ENCODE results near the gene NME3. TPM values are rescaled to one million over a fixed set of nuclear protein-coding genes. Genes with fewer than 3 reads are reported as not detected.

Gene NME3
- total and polyA plus RNA-seq, 12 donors, result 0.95 to 1,073 (median 181) TPM

DNA sequence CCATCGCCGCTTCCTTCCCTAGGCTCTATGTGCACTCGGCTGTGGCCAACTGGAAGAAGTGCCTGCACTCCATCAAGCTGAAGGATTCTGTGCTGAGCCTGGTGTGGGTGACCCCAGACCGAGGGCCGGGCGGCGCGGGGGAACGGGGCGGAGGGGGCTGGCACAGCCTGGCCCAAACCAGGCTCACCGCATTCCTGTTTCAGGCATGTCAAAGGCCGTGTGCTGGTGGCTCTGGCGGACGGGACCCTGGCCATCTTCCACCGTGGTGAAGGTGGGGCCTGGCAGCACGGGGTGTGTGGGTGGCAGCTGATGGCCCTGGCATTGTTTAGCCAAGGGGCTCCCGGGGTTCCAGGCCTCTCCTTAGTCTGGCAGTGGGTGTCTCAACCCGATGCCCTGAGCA, 4.6 kb downstream of the NME3 start:
- H3K9me3 ChIP-seq (replicated peaks in 1 of 3), result no peaks in the 10 kb centered on the region
- TF ChIP-seq POLR2A (IDR thresholded peaks at IDR 0.05), result no peak
- TF ChIP-seq, protein P1, sequence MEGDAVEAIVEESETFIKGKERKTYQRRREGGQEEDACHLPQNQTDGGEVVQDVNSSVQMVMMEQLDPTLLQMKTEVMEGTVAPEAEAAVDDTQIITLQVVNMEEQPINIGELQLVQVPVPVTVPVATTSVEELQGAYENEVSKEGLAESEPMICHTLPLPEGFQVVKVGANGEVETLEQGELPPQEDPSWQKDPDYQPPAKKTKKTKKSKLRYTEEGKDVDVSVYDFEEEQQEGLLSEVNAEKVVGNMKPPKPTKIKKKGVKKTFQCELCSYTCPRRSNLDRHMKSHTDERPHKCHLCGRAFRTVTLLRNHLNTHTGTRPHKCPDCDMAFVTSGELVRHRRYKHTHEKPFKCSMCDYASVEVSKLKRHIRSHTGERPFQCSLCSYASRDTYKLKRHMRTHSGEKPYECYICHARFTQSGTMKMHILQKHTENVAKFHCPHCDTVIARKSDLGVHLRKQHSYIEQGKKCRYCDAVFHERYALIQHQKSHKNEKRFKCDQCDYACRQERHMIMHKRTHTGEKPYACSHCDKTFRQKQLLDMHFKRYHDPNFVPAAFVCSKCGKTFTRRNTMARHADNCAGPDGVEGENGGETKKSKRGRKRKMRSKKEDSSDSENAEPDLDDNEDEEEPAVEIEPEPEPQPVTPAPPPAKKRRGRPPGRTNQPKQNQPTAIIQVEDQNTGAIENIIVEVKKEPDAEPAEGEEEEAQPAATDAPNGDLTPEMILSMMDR (IDR thresholded peaks at IDR 0.05), result no peak
- WGBS, 4 donors, result 92 to 96% (median 92%) methylated on average over 5 to 18 of the region's 18 CpGs; no CpG with 5 or more reads in 1 of the 4 donors
- H3K4me1 ChIP-seq (replicated peaks in 1 of 2), result peaks cover 4 to 15% of the 10 kb centered on the region in 2 donors
- no peak overlapping the region for H3K4me3 ChIP-seq
- H3K27me3 ChIP-seq, result no peaks in the 10 kb centered on the region
- no peak overlapping the region for H3K27ac ChIP-seq
- DNase-seq, result no peak
- intact Hi-C loops (cut with DNase I), result no loop called here
- H3K36me3 ChIP-seq (replicated peaks in 1 of 2), result peaks cover 0 to 74% of the 10 kb centered on the region in 2 donors

DNA sequence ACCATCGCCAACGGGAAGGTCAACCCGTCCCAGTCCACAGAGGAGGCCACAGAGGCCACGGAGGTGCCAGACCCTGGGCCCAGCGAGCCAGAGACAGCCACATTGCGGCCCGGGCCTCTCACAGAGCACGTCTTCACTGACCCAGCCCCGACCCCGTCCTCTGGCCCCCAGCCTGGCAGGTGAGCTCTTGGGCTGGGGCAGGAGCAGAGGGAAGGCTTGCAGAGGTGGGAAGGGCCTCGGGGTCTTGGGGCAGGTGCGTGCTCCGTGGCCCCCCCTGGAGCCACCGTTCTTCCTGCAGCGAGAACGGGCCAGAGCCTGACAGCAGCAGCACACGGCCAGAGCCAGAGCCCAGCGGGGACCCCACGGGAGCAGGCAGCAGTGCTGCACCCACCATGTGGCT, 5.1 kb downstream of the NME3 start:
- Histone ChIP-seq H3K36me3 (replicated peaks in 1 of 2) (peaks cover 0 to 76% of the 10 kb centered on the region in 2 donors), H3K4me3 (no peak overlapping the region), H3K27ac (no peak overlapping the region), H3K27me3 (no peaks in the 10 kb centered on the region), H3K9me3 (replicated peaks in 1 of 3) (no peaks in the 10 kb centered on the region), H3K4me1 (replicated peaks in 1 of 2) (peaks cover 4 to 14% of the 10 kb centered on the region in 2 donors)
- TF ChIP-seq, protein P1 (IDR thresholded peaks at IDR 0.05), result no peak
- no peak for TF ChIP-seq POLR2A (IDR thresholded peaks at IDR 0.05)
- intact Hi-C loops (cut with DNase I), result no loop called here
- no peak for DNase-seq
- WGBS, 4 donors, result 90 to 100% (median 95%) methylated on average over 1 to 19 of the region's 19 CpGs

DNA sequence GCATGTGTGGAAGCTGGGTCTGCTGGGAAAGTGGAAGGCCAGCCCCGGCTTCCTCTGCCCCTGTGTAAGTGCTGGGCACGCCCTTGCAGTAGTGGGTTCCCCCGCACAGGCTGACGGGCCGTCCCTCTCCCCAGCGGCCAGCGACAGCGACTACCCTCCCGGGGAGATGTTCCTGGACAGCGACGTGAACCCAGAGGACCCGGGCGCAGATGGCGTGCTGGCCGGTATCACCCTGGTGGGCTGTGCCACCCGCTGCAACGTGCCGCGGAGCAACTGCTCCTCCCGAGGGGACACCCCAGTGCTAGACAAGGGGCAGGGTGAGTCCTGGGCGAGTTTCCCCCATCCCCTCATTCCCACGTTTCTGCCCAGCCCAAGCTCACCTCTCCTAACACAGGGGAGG, 5.5 kb downstream of the NME3 start:
- peaks cover 0 to 80% of the 10 kb centered on the region in 2 donors for H3K36me3 ChIP-seq (replicated peaks in 1 of 2)
- no peak for TF ChIP-seq POLR2A (IDR thresholded peaks at IDR 0.05)
- TF ChIP-seq, protein P1 (IDR thresholded peaks at IDR 0.05), result no peak
- intact Hi-C loops (cut with DNase I), result no loop called here

DNA sequence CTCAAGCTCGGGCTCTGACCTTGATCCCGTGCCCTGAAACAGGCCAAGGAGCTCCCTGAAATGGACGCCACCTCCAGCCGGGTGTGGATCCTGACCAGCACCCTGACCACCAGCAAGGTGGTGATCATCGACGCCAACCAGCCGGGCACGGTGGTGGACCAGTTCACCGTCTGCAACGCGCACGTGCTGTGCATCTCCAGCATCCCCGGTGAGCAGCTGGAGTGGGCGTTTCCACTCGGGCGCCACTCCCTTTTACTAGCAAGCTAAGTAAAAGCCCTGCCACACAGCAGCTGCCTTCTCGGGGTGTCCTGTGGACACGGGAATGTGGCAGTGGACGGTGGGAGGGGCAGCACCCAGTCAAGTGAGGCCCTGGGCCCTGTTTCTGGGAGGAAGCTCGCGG, 6.4 kb downstream of the NME3 start:
- 88 to 92% (median 91%) methylated on average over 4 to 21 of the region's 21 CpGs for WGBS, 4 donors
- no peak overlapping the region for H3K27ac ChIP-seq
- no peak for DNase-seq
- H3K27me3 ChIP-seq, result no peaks in the 10 kb centered on the region
- H3K4me3 ChIP-seq, result no peak overlapping the region
- TF ChIP-seq, protein P1 (IDR thresholded peaks at IDR 0.05), result no peak
- TF ChIP-seq POLR2A (IDR thresholded peaks at IDR 0.05), result no peak
- intact Hi-C loops (cut with DNase I), result no loop called here
- peaks cover 3 to 5% of the 10 kb centered on the region in 2 donors for H3K4me1 ChIP-seq (replicated peaks in 1 of 2)
- H3K9me3 ChIP-seq (replicated peaks in 1 of 3), result no peaks in the 10 kb centered on the region
- H3K36me3 ChIP-seq (replicated peaks in 1 of 2), result peaks cover 0 to 87% of the 10 kb centered on the region in 2 donors

More for the DNA sequence above, 5.5 kb downstream of the NME3 start:
- H3K4me1 ChIP-seq (replicated peaks in 1 of 2), result peaks cover 4 to 13% of the 10 kb centered on the region in 2 donors
- no peak for DNase-seq
- no peak overlapping the region for H3K4me3 ChIP-seq
- WGBS, 4 donors, result 85 to 92% (median 90%) methylated on average over 8 to 22 of the region's 22 CpGs
- no peaks in the 10 kb centered on the region for H3K9me3 ChIP-seq (replicated peaks in 1 of 3)
- H3K27me3 ChIP-seq, result no peaks in the 10 kb centered on the region
- no peak overlapping the region for H3K27ac ChIP-seq
